CD4-positive, alpha-beta T cell treated with Interferon gamma for 1 hour (primary cell): Measurements from ENCODE around the gene NPHS1.
A peak's percentile ranks its signal among the peaks of the same experiment; 100 is the strongest.
"Not testable (repeated sequence)": the region's sequence is repeated elsewhere in the genome, so short reads cannot be mapped to it uniquely, and the experiment has no call there.

Experiments
- DNase-seq: peaks from one replicate; pipeline ENCODE4 v3.0.0-alpha.2; 2020

NPHS1 gene

DNA sequence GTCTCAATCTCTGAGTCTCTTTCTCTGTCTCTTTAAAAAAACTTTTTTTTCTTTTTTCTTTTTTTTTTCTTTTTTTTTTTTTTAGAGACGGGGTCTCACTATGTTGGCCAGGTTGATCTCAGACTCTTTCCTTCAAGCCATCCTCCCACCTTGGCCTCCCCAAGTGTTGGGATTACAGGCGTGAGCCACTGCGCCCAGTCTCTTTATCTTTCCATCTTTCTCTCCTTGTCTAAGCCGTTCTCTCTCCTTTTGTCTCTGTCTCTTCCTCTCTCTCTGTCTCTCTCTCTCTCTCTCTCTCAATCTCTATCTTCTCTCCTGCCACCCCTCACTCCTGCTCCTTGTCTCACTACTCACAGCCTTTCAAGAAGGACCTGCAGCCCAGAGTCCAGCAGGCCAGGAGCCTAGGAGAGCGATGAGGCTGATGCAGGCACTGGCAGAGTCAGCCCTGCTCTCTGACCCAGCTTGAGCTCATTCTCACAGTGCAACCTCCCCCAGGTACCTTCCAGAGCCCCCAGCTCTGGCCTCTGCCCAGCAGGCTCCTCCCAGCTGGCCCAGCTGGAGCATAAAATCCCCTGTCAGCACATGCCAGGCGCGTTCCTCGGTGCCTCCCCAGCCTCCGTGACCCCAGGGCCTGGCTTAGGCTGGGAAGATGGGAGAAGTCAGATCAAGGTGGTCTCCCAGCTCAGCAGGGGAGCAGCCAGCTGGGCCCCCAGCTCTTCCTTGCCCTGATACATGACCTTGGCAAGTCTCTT lies at the start of gene NPHS1:
NPHS1 (minus strand) TSS at position 476 of the 752 bp plus-strand sequence. CDS start 667 bp downstream, outside the sequence.
- DNase-seq, result no peak

DNA sequence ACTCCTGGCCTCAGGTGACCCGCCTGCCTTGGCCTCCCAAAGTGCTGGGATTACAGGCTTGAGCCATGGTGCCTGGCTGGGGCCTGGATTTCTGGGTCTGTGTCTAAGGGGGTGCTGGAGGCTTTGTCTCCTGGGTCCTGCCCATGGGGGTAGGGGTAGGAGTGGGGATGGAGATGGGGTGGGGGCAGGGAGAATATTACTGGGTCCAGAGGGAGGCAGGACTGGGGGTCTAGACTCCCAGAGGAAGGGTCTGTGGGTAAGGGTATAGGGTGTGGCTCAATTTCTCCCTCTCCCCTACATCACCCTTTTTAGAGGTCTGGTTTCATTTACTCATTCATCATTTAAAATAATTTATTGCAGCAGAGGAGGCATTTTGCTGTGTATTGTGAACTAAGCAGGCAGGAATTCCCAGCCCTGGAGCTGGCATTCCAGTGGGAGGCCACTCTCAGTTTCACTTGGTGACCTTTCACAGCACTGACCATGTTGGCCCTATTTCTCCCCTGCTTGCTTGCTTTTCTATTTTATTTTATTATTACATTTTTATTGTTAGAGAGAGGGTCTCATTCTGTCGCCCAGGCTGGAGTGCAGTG lies 48.8 kb upstream of the NPHS1 start:
- DNase-seq, result no peak

- peak; percentile 91 for DNase-seq
Measured at GRCh38 chr19:35899547-35900214, 47.4 kb upstream of the NPHS1 start.

GRCh38 chr19:35898499-35898809 lies 46.1 kb upstream of the NPHS1 start:
- no peak for DNase-seq

DNA sequence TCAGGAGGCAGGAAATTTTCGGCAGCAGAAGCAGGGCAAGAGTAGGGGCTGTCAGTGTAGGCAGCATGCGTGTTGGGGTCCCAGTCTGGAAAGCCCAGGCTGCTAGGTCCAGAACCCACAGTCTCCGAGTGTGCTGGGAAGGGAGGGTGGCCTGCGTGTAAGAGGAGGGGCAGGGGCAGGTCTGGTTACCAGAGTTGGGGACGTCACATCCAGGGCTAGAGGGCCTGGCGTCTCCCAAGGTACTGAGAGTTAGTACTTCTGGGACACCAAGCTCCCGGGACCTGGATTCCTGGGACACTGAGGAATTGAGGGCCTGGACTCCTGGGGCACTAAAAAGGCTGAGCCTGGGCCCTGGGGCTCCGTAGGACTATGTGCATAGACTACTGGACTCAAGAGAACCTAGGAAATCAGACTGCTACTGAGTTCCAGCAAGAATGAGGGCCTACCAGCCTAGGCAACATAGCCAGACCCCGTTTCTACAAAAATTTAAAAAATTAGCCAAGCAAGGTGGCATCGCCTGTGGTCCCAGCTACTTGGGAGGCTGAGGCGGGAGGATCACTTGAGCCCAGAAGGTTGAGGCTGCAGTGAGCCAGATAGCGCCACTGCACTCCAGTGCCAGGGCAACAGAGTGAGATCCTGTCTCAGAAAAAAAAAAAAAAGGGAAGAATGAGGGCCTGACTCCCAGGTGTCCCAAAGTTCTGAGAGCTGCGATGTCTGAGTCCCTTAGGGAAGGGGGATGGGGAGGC lies 45.6 kb upstream of the NPHS1 start:
- DNase-seq, result no peak

- DNase-seq, result no peak
Measured at GRCh38 chr19:35896643-35897040, 44.3 kb upstream of the NPHS1 start.

DNA sequence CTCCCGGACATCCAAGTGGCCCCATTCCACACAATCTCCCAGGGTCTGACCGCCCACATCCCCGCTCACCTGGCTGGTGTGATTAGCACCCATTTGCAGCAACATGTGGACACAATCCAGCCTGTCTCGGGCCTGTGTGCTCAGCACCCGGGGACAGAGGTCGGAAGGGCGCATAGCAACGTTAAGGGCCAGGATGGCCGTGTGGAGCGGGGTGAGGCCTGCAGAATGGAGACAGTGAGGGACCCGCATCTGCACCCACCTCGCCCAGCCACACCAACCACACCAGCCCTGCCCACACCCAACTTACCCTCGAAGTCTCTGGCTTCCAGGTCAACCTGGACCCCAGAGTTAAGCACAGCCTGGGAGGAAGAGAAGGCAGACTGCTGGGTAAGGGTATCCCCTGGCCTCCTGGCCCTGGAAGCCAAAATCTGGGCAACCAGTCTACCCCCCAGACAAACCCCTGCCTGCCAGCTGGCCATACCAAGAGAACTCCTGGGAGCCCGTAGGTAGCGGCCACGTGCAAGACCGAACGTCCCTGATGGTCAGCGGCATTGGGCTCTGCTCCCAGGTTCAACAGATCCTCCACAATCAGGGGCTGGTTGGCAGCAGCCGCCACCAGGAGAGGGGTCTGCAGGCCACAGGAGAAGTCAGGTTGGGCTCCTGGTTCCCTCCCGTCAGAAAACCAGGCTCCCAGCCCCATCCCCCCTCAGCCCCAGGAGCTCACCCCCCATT lies 43.8 kb upstream of the NPHS1 start:
- no peak for DNase-seq

- DNase-seq, result no peak
Measured at GRCh38 chr19:35894342-35894741, 42.0 kb upstream of the NPHS1 start.

GRCh38 chr19:35891819-35892218 lies 39.5 kb upstream of the NPHS1 start:
- DNase-seq, result not testable (repeated sequence)

- DNase-seq, result no peak
Measured at GRCh38 chr19:35890113-35890650, 37.9 kb upstream of the NPHS1 start.

- DNase-seq, result no peak
Measured at GRCh38 chr19:35889370-35890112, 37.2 kb upstream of the NPHS1 start.

DNA sequence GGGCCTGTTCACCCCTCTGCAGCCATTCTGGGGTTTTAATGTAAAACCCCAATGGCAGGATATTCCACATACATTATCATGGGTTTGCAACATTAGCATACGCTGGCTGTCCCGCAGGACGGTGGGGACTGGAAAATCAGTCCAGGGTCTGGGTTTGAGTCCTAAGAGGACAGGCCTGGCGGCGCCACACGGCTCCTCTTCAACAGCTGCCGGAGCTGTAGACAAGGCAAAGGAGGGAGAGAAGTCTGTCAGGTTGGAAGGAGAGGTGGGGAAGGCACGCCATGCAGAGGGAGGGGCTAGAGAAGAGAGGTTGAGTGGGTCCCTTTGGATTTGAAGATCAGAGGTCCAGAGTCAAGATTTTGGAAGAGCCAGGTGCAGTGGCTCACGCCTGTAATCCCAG lies 36.1 kb upstream of the NPHS1 start:
- no peak for DNase-seq

DNA sequence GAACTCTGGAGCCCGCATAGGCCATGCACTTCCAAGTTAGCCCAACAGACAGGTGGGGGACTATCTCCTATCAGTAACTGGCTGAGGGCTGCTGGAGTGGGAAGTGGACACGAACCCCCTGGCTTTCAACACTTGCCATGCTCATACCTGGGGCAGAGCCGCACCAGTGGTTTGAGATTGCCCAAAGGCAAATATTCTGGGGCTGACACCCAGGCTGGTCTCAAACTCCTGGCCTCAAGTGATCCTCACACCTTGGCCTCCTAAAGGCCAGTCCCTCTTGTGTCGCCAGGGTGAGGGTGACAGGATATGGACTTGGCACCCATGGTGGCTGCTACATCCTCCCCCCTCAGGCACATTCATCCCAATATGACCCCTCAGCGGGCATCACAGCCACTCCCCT lies 34.9 kb upstream of the NPHS1 start:
- no peak for DNase-seq

- no peak for DNase-seq
Measured at GRCh38 chr19:35885904-35886303, 33.6 kb upstream of the NPHS1 start.

- no peak for DNase-seq
Measured at GRCh38 chr19:35885225-35885738, 33.0 kb upstream of the NPHS1 start.

DNA sequence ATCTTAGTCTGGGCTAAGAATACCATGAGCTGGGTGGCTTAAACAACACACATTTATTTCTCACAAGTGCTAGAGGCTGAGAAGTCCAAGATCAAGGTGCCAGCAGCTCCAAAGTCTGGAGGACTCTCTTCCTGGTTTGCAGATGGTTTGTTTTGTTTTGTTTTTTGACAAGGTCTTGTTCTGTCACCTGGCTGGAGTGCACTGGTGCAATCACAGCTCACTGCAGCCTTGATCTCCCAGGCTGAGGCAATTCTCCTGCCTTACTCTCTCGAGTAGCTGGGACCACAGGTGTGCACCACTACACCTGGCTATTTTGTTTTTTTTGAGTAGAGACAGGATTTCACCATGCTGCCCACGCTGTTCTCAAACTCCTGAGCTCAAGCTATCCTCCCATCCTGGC lies 31.6 kb upstream of the NPHS1 start:
- no peak for DNase-seq

- DNase-seq, result no peak
Measured at GRCh38 chr19:35882114-35882832, 30.0 kb upstream of the NPHS1 start.

DNA sequence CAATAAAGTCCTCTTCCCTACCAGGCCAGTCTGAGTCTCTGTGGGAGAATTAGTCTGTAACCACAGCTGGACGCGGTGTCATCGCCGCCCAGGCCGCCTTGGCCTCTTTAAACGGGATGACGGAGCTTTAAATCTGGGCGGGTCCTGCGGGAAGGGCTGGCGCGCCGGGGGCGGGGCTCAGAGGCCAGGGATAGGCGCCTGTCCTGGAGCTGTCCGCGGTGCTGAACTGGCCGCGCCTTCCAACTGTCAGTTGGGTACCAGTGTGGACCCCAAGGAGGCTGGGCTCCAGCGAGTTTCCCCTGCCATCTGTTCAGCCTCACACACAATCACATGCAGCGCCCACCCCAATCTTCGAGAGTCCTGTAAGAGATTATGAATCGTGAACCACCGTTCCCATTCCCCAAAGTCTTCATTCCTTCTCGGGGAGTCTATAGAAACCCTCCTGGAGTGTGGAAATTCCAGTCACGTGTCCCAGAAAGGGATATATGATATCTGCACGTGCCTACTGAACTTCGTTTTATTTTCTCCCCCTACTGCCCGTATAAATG lies 27.5 kb upstream of the NPHS1 start:
- peak; percentile 71 for DNase-seq

DNA sequence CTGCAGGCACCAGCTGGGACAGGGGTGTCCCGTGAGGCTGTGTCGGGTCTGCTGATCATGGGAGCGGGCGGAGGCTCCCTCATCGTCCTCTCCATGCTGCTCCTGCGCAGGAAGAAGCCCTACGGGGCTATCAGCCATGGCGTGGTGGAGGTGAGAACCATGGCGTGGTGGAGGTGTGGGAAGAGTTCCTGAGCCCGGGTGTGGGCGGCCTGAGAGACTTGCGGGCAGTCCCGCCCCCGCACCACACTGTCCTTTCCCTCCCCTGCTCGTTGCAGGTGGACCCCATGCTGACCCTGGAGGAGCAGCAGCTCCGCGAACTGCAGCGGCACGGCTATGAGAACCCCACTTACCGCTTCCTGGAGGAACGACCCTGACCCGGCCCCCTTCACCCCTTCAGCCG lies 26.8 kb upstream of the NPHS1 start:
- no peak for DNase-seq

GRCh38 chr19:35874392-35874930 lies 22.2 kb upstream of the NPHS1 start:
- DNase-seq, result no peak
